WTC11 (cell line): ENCODE measurements around the gene CENPV. TPM values are rescaled to one million over a fixed set of nuclear protein-coding genes. Genes with fewer than 3 reads are reported as not detected.

ENCODE experiments used
- ATAC-seq: fragments of 200-7000 bp; cut with Tn5 transposase; 2 replicates; pipeline ENCODE4 v1.10.0; 2021; ENCODE audit warnings: mild to moderate bottlenecking, moderate library complexity
- CTCF ChIA-PET: fragments of 300-600 bp; sonication (Branson Sonifier 250); formaldehyde crosslinking; loops from one replicate; lab custom pipeline; 2021; ENCODE audit warnings: antibody characterized with exemption; lab: Charles Lee
- POLR2A ChIA-PET: fragments of 350-600 bp; sonication (Branson Sonifier 250); formaldehyde crosslinking; loops from one replicate; lab custom pipeline; 2021; ENCODE audit warnings: antibody characterized with exemption; lab: Charles Lee
- DNase-seq: peaks from one replicate; pipeline ENCODE4 v3.0.0; 2021; ENCODE audit warnings: low spot score
- H3K27ac Mint-ChIP-seq: 2 replicates; pipeline ENCODE4 v1.8.0; 2021; ENCODE audit warnings: mixed read lengths
- H3K27me3 Mint-ChIP-seq: 2 replicates; pipeline ENCODE4 v1.8.0; 2021; ENCODE audit warnings: low read depth, mild to moderate bottlenecking, moderate library complexity, mixed read lengths
- H3K36me3 Mint-ChIP-seq: 2 replicates; pipeline ENCODE4 v1.8.0; 2021; ENCODE audit warnings: mixed read lengths
- H3K4me1 Mint-ChIP-seq: 2 replicates; pipeline ENCODE4 v1.8.0; 2022; ENCODE audit warnings: mixed read lengths
- H3K4me3 Mint-ChIP-seq: 2 replicates; pipeline ENCODE4 v1.8.0; 2021; ENCODE audit warnings: mild to moderate bottlenecking, moderate library complexity, mixed read lengths
- H3K9me3 Mint-ChIP-seq: 2 replicates; pipeline ENCODE4 v1.8.0; 2021; ENCODE audit warnings: mixed read lengths
- AFF4 ChIP-seq: sonication (generic); formaldehyde crosslinking; IDR thresholded peaks from 2 replicates; pipeline ENCODE4 v1.8.1; 2023; ENCODE audit warnings: mild to moderate bottlenecking, missing genetic modification reagents, borderline replicate concordance
- AR ChIP-seq: fragments of 250-450 bp; sonication (Bioruptor Pico); IDR thresholded peaks from 2 replicates; pipeline ENCODE4 v1.9.0; 2021; ENCODE audit warnings: mild to moderate bottlenecking
- ATF1 ChIP-seq: sonication (generic); formaldehyde crosslinking; IDR thresholded peaks from 2 replicates; pipeline ENCODE4 v1.8.1; 2023; ENCODE audit warnings: mild to moderate bottlenecking, moderate library complexity, missing genetic modification reagents
- CREM ChIP-seq: sonication (generic); formaldehyde crosslinking; IDR thresholded peaks from 2 replicates; pipeline ENCODE4 v1.8.1; 2022; ENCODE audit warnings: mild to moderate bottlenecking, missing genetic modification reagents, moderate library complexity
- ESRRA ChIP-seq: sonication (generic); formaldehyde crosslinking; IDR thresholded peaks from 2 replicates; pipeline ENCODE4 v1.8.1; 2022; ENCODE audit warnings: mild to moderate bottlenecking, missing genetic modification reagents, borderline replicate concordance
- ETV6 ChIP-seq: sonication (generic); formaldehyde crosslinking; IDR thresholded peaks from 2 replicates; pipeline ENCODE4 v1.8.1; 2022; ENCODE audit warnings: mild to moderate bottlenecking, missing genetic modification reagents
- FOXJ3 ChIP-seq: sonication (generic); formaldehyde crosslinking; IDR thresholded peaks from 2 replicates; pipeline ENCODE4 v1.9.0; 2021; ENCODE audit warnings: missing genetic modification reagents, mild to moderate bottlenecking, borderline replicate concordance
- FOXP1 ChIP-seq: sonication (generic); formaldehyde crosslinking; IDR thresholded peaks from 2 replicates; pipeline ENCODE4 v1.8.0; 2022; ENCODE audit warnings: missing genetic modification reagents, mild to moderate bottlenecking, moderate library complexity, borderline replicate concordance
- GABPB1 ChIP-seq: sonication (generic); formaldehyde crosslinking; IDR thresholded peaks from 2 replicates; pipeline ENCODE4 v1.8.1; 2023; ENCODE audit warnings: mild to moderate bottlenecking, missing genetic modification reagents
- IRF2 ChIP-seq: sonication (generic); formaldehyde crosslinking; IDR thresholded peaks from 2 replicates; pipeline ENCODE4 v1.8.0; 2022; ENCODE audit warnings: low read depth, missing genetic modification reagents, borderline replicate concordance
- MLX ChIP-seq: sonication (generic); formaldehyde crosslinking; IDR thresholded peaks from 2 replicates; pipeline ENCODE4 v1.8.1; 2023; ENCODE audit warnings: mild to moderate bottlenecking, missing genetic modification reagents, moderate library complexity
- NFYB ChIP-seq: sonication (generic); formaldehyde crosslinking; conservative IDR thresholded peaks from 2 replicates; pipeline ENCODE4 v1.8.0; 2022; ENCODE audit warnings: low read depth, missing genetic modification reagents
- PRRX2 ChIP-seq: fragments of 250-450 bp; sonication (Bioruptor Pico); IDR thresholded peaks from 2 replicates; pipeline ENCODE4 v1.8.0; 2021; ENCODE audit warnings: mild to moderate bottlenecking
- RELA ChIP-seq: sonication (generic); formaldehyde crosslinking; IDR thresholded peaks from 2 replicates; pipeline ENCODE4 v1.8.1; 2022; ENCODE audit warnings: missing genetic modification reagents, mild to moderate bottlenecking, borderline replicate concordance
- RORB ChIP-seq: fragments of 250-450 bp; sonication (Bioruptor Pico); IDR thresholded peaks from 2 replicates; pipeline ENCODE4 v1.9.0; 2021; ENCODE audit warnings: mild to moderate bottlenecking
- SOX15 ChIP-seq: fragments of 250-450 bp; sonication (Bioruptor Pico); IDR thresholded peaks from 2 replicates; pipeline ENCODE4 v1.9.0; 2021; ENCODE audit warnings: mild to moderate bottlenecking
- TP53 ChIP-seq: sonication (generic); formaldehyde crosslinking; IDR thresholded peaks from 2 replicates; pipeline ENCODE4 v1.8.1; 2023; ENCODE audit warnings: mild to moderate bottlenecking, missing genetic modification reagents
- ZBTB43 ChIP-seq: sonication (generic); formaldehyde crosslinking; IDR thresholded peaks from 2 replicates; pipeline ENCODE4 v1.8.1; 2023; ENCODE audit warnings: mild to moderate bottlenecking, missing genetic modification reagents
- ZMAT4 ChIP-seq: fragments of 250-450 bp; sonication (Bioruptor Pico); IDR thresholded peaks from 2 replicates; pipeline ENCODE4 v1.9.0; 2021; ENCODE audit warnings: mild to moderate bottlenecking
- ZNF232 ChIP-seq: sonication (generic); formaldehyde crosslinking; IDR thresholded peaks from 2 replicates; pipeline ENCODE4 v1.8.0; 2022; ENCODE audit warnings: mild to moderate bottlenecking, missing genetic modification reagents
- ZNF281 ChIP-seq: sonication (generic); formaldehyde crosslinking; IDR thresholded peaks from 2 replicates; pipeline ENCODE4 v1.8.0; 2023; ENCODE audit warnings: mild to moderate bottlenecking, missing genetic modification reagents
- ZNF671 ChIP-seq: fragments of 250-450 bp; sonication (Bioruptor Pico); IDR thresholded peaks from 2 replicates; pipeline ENCODE4 v1.8.0; 2021; ENCODE audit warnings: mild to moderate bottlenecking
- ZSCAN18 ChIP-seq: fragments of 250-450 bp; sonication (Bioruptor Pico); IDR thresholded peaks from 2 replicates; pipeline ENCODE4 v2.1.2; 2022; ENCODE audit warnings: mild to moderate bottlenecking, moderate library complexity
- total RNA-seq: library from RNA; stranded (reverse); gene quantifications from 3 replicates; pipeline ENCODE4 v1.2.3, GENCODE V29; 2021

Gene CENPV
- total RNA-seq, 1 experiment from 2014 or later: 152 TPM

- peaks cover 25% of the 10 kb centered on the region for H3K4me1 Mint-ChIP-seq
- ATAC-seq: peak; percentile 95
- ChIA-PET POLR2A (interaction anchor here (0.7 to 1.9 kb wide), 12 partner anchors 9 to 165 kb away, joined by 3 to 13 read pairs (median 6); partner anchors contain the start of genes CENPV, NCOR1 and TRPV2), CTCF (interaction anchor here (0.6 to 1.7 kb wide), 9 partner anchors 17 to 140 kb away, joined by 3 to 12 read pairs (median 5); partner anchors contain the start of genes CENPV and TRPV2)
- H3K4me3 Mint-ChIP-seq: peak within 1 kb of the TSS; percentile 91
- H3K9me3 Mint-ChIP-seq: no peaks in the 10 kb centered on the region
- H3K36me3 Mint-ChIP-seq: peaks cover 28% of the 10 kb centered on the region
- peak; percentile 97 for DNase-seq
- peak within 1 kb of the TSS; percentile 98 for H3K27ac Mint-ChIP-seq
- no peaks in the 10 kb centered on the region for H3K27me3 Mint-ChIP-seq
- TF ChIP-seq NFYB (CRISPR knock-in tag) (peak; percentile 63), ZSCAN18 (CRISPR knock-in tag) (no peak), FOXJ3 (no peak), AR (CRISPR knock-in tag) (0 out of 2 replicates have a peak, but pooled peaks have one; percentile 33), ETV6 (CRISPR knock-in tag) (no peak), RORB (no peak), MLX (CRISPR knock-in tag) (no peak), CREM (CRISPR knock-in tag) (0 out of 2 replicates have a peak, but pooled peaks have one; percentile 68), ATF1 (no peak), ZMAT4 (peak; percentile 82; the same call in 1 of the 2 replicates), ZNF671 (CRISPR knock-in tag) (peak; percentile 26; the same call in 1 of the 2 replicates), AFF4 (CRISPR knock-in tag) (no peak), ESRRA (no peak), ZNF232 (CRISPR knock-in tag) (no peak), ZNF281 (CRISPR knock-in tag) (peak; percentile 68; the same call in 1 of the 2 replicates), RELA (CRISPR knock-in tag) (no peak), IRF2 (CRISPR knock-in tag) (no peak), SOX15 (CRISPR knock-in tag) (no peak), TP53 (CRISPR knock-in tag) (no peak), ZBTB43 (CRISPR knock-in tag) (no peak), FOXP1 (peak; percentile 63; the same call in 1 of the 2 replicates), GABPB1 (CRISPR knock-in tag) (peak; percentile 90), PRRX2 (CRISPR knock-in tag) (no peak)
Measured at GRCh38 chr17:16380640-16381495, 27.6 kb upstream of the CENPV start, which contains the start of gene UBB. TSS of gene UBB (plus strand) at chr17:16381091. CDS start at chr17:16381908, 817 bp downstream.
